ENCODE measurements around the gene SPRR1A.

- no peak for TF ChIP-seq POLR2A (IDR thresholded peaks at IDR 0.05; ENCODE audit: low read length)
- TF ChIP-seq GATA1 (IDR thresholded peaks at IDR 0.05; ENCODE audit: low read depth, low read length) = no peak
Measured at GRCh38 chr1:152972196-152972886, 11.5 kb upstream of the SPRR1A start.

Measured in erythroblast (primary cell).